GM23248 (cell line): ENCODE data around the gene FAAH2. TPM values are rescaled to one million over a fixed set of nuclear protein-coding genes. Genes with fewer than 3 reads are reported as not detected.

Source experiments
- DNase-seq: peaks from one replicate; pipeline ENCODE4 v3.0.0-alpha.2; 2015
- H2AFZ ChIP-seq: fragments of 200-600 bp; sonication (generic); 2 replicates; pipeline ENCODE4 v1.6.1; 2016; ENCODE audit warnings: antibody characterized with exemption
- H3F3A ChIP-seq: fragments of 200-600 bp; sonication (generic); 2 replicates; pipeline ENCODE4 v1.6.1; 2016; ENCODE audit warnings: mild to moderate bottlenecking, antibody characterized with exemption, mixed run types; ENCODE audit not compliant: insufficient read depth
- H3K27ac ChIP-seq: fragments of 200-600 bp; sonication (generic); 2 replicates; pipeline ENCODE4 v1.5.1; 2016; ENCODE audit warnings: mild to moderate bottlenecking
- H3K27me3 ChIP-seq: fragments of 200-600 bp; sonication (generic); replicated peaks from 2 replicates; pipeline ENCODE4 v1.6.1; 2016; ENCODE audit warnings: mild to moderate bottlenecking; ENCODE audit not compliant: insufficient read depth
- H3K36me3 ChIP-seq: fragments of 200-600 bp; sonication (generic); 2 replicates; pipeline ENCODE4 v1.6.1; 2016; ENCODE audit warnings: low read depth, mild to moderate bottlenecking
- H3K4me1 ChIP-seq: fragments of 200-600 bp; sonication (generic); 2 replicates; pipeline ENCODE4 v1.6.1; 2016; ENCODE audit warnings: mild to moderate bottlenecking; ENCODE audit not compliant: insufficient read depth
- H3K4me2 ChIP-seq: fragments of 200-600 bp; sonication (generic); one replicate; pipeline ENCODE4 v1.6.1; 2016; ENCODE audit warnings: mild to moderate bottlenecking; ENCODE audit not compliant: unreplicated experiment
- H3K4me3 ChIP-seq: fragments of 200-600 bp; sonication (generic); 2 replicates; pipeline ENCODE4 v1.5.1; 2016; ENCODE audit warnings: mild to moderate bottlenecking
- H3K79me2 ChIP-seq: fragments of 200-600 bp; sonication (generic); 2 replicates; pipeline ENCODE4 v1.6.1; 2016; ENCODE audit warnings: mild to moderate bottlenecking; ENCODE audit not compliant: insufficient read depth
- H3K9ac ChIP-seq: fragments of 200-600 bp; sonication (generic); 2 replicates; pipeline ENCODE4 v1.6.1; 2016; ENCODE audit warnings: mild to moderate bottlenecking
- H3K9me2 ChIP-seq: fragments of 200-600 bp; sonication (generic); 2 replicates; pipeline ENCODE4 v1.6.1; 2016; ENCODE audit warnings: mixed run types, mild to moderate bottlenecking, moderate library complexity; ENCODE audit not compliant: insufficient read depth
- H3K9me3 ChIP-seq: fragments of 200-600 bp; sonication (generic); one replicate; pipeline ENCODE4 v1.6.1; 2017; ENCODE audit warnings: low read depth
- H4K20me1 ChIP-seq: fragments of 200-600 bp; sonication (generic); 2 replicates; pipeline ENCODE4 v1.6.0; 2016; ENCODE audit not compliant: insufficient read depth
- EZH2 ChIP-seq: fragments of 200-600 bp; sonication (generic); IDR thresholded peaks from 2 replicates; pipeline ENCODE4 v1.6.1; 2018; ENCODE audit warnings: antibody characterized with exemption, mild to moderate bottlenecking; ENCODE audit not compliant: insufficient read depth, poor library complexity, severe bottlenecking
- EZH2phosphoT487 ChIP-seq: fragments of 200-600 bp; sonication (generic); IDR thresholded peaks from 2 replicates; pipeline ENCODE4 v1.6.1; 2018; ENCODE audit warnings: antibody characterized with exemption, moderate library complexity, mild to moderate bottlenecking, low read depth; ENCODE audit not compliant: insufficient read depth
- WGBS, 2 experiments: methylation state at CpG; one replicate each; pipeline ENCODE4 v1.1.6; 2015 to 2017; ENCODE audit warnings: low lambda C conversion rate in 2 of 2, low coverage in 1 of 2; ENCODE audit errors: missing lambda C conversion rate in 2 of 2; 5-methylcytosine and 5-hydroxymethylcytosine counted together
- in situ Hi-C: fragments of 300-500 bp; cut with MboI; formaldehyde crosslinking; loops from 2 replicates; pipeline ENCODE4 v1.15.0; 2020
- polyA plus RNA-seq: library from polyadenylated mRNA; unstranded; fragments of >200 nt; fragmentation: Nextera tagmentation; extraction: Ambion mirVana; gene quantifications from 2 replicates; pipeline ENCODE4 v1.2.1, GENCODE V29; 2016
- total RNA-seq: library from RNA; depleted of rRNA; stranded (reverse); fragments of >200 nt; shearing (Covaris generic); gene quantifications from 2 replicates; pipeline ENCODE4 v1.2.3, GENCODE V29; 2014

FAAH2 gene
- total and polyA plus RNA-seq, 2 experiments from 2014 or later: 0.11 to 0.16 TPM

GRCh38 chrX:57266275-57266674 lies 20.2 kb upstream of the FAAH2 start:
- no peak overlapping the region for H3K4me2 ChIP-seq
- no peaks in the 10 kb centered on the region for H3K27me3 ChIP-seq
- no peaks in the 10 kb centered on the region for H3F3A ChIP-seq
- no peaks in the 10 kb centered on the region for H3K4me1 ChIP-seq
- H2AFZ ChIP-seq: no peak overlapping the region
- WGBS, 2 experiments: 54 to 64% methylated on average over 2 to 3 of the region's 3 CpGs
- DNase-seq: no peak
- H3K9ac ChIP-seq: no peak overlapping the region
- TF ChIP-seq EZH2phosphoT487: no peak
- TF ChIP-seq EZH2: no peak
- no peaks in the 10 kb centered on the region for H3K79me2 ChIP-seq
- no peaks in the 10 kb centered on the region for H4K20me1 ChIP-seq
- in situ Hi-C loops: no loop called here
- no peaks in the 10 kb centered on the region for H3K9me2 ChIP-seq
- no peaks in the 10 kb centered on the region for H3K9me3 ChIP-seq
- no peaks in the 10 kb centered on the region for H3K36me3 ChIP-seq
- no peak overlapping the region for H3K27ac ChIP-seq
- H3K4me3 ChIP-seq: no peak overlapping the region

GRCh38 chrX:57266871-57267270 lies 19.6 kb upstream of the FAAH2 start:
- Histone ChIP-seq H3K4me3 (no peak overlapping the region), H3K4me2 (no peak overlapping the region), H3K4me1 (no peaks in the 10 kb centered on the region), H3K9me2 (no peaks in the 10 kb centered on the region), H3K79me2 (no peaks in the 10 kb centered on the region), H2AFZ (no peak overlapping the region), H3K36me3 (no peaks in the 10 kb centered on the region), H3K27ac (no peak overlapping the region), H4K20me1 (no peaks in the 10 kb centered on the region), H3K9ac (no peak overlapping the region), H3F3A (no peaks in the 10 kb centered on the region), H3K27me3 (no peaks in the 10 kb centered on the region), H3K9me3 (no peaks in the 10 kb centered on the region)
- in situ Hi-C loops: no loop called here
- TF ChIP-seq EZH2: no peak
- TF ChIP-seq EZH2phosphoT487: no peak
- 20 to 33% methylated on average over 1 to 2 of the region's 2 CpGs for WGBS, 2 experiments
- no peak for DNase-seq

DNA sequence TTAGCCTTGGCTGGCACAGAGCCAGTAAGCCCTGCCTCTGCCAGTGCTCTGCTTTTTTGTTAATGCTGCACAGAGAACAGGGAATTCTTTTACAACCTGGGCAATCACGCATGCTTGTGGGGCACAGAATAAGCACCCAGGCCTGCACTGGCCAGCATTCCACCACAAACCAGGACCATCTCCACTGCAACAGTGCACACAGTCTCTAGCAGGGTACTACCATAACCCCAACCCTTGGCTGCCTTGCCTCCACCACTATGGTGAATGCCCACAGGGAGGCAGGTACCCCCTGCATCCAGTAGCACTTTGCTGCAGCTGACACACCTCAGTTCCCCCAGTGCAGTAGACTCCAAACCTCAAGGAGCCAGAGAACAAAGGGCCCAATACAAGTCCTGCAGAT lies 19.2 kb upstream of the FAAH2 start:
- Histone ChIP-seq H3K9me3 (no peaks in the 10 kb centered on the region), H3K4me3 (no peak overlapping the region), H3K27me3 (no peaks in the 10 kb centered on the region), H3K9me2 (no peaks in the 10 kb centered on the region), H3K79me2 (no peaks in the 10 kb centered on the region), H4K20me1 (no peaks in the 10 kb centered on the region), H3K36me3 (no peaks in the 10 kb centered on the region), H3K27ac (no peak overlapping the region), H3K4me2 (no peak overlapping the region), H3K9ac (no peak overlapping the region), H3K4me1 (no peaks in the 10 kb centered on the region), H2AFZ (no peak overlapping the region), H3F3A (no peaks in the 10 kb centered on the region)
- WGBS, 2 experiments: 100% methylated on average over 1 of the region's 1 CpG; no CpG with 5 or more reads in 1 of the 2 experiments
- DNase-seq: no peak
- in situ Hi-C loops: no loop called here
- TF ChIP-seq EZH2 (no peak), EZH2phosphoT487 (no peak)

GRCh38 chrX:57270980-57271379 lies 15.5 kb upstream of the FAAH2 start:
- Histone ChIP-seq H3K36me3 (no peaks in the 10 kb centered on the region), H3K9me2 (no peaks in the 10 kb centered on the region), H4K20me1 (no peaks in the 10 kb centered on the region), H3K9ac (no peak overlapping the region), H3K4me3 (no peak overlapping the region), H3K79me2 (no peaks in the 10 kb centered on the region), H3F3A (no peaks in the 10 kb centered on the region), H3K27ac (no peak overlapping the region), H2AFZ (no peak overlapping the region), H3K4me1 (no peaks in the 10 kb centered on the region), H3K27me3 (no peaks in the 10 kb centered on the region), H3K4me2 (no peak overlapping the region), H3K9me3 (no peaks in the 10 kb centered on the region)
- WGBS, 2 experiments: 19 to 35% methylated on average over 3 of the region's 3 CpGs
- no peak for TF ChIP-seq EZH2phosphoT487
- no peak for TF ChIP-seq EZH2
- DNase-seq: no peak
- in situ Hi-C loops: no loop called here

GRCh38 chrX:57282568-57282967 lies 3.9 kb upstream of the FAAH2 start:
- Histone ChIP-seq H3K9me3 (no peaks in the 10 kb centered on the region), H3K9ac (no peak overlapping the region), H2AFZ (no peak overlapping the region), H3K4me1 (no peaks in the 10 kb centered on the region), H3K36me3 (no peaks in the 10 kb centered on the region), H3K4me3 (no peak overlapping the region), H3K27me3 (no peaks in the 10 kb centered on the region), H3K9me2 (no peaks in the 10 kb centered on the region), H3K4me2 (no peak overlapping the region), H4K20me1 (no peaks in the 10 kb centered on the region), H3K79me2 (no peaks in the 10 kb centered on the region), H3F3A (no peaks in the 10 kb centered on the region), H3K27ac (no peak overlapping the region)
- in situ Hi-C loops: no loop called here
- TF ChIP-seq EZH2 (no peak), EZH2phosphoT487 (no peak)
- 48 to 53% methylated on average over 4 of the region's 4 CpGs for WGBS, 2 experiments
- no peak for DNase-seq
